ENCODE measurements around the gene NEU2. TPM values are rescaled to one million over a fixed set of nuclear protein-coding genes. Genes with fewer than 3 reads are reported as not detected.

NEU2 gene
- total and polyA plus RNA-seq, 2 of the 4 experiments (the other 2 are of a cell fraction): not detected

DNA sequence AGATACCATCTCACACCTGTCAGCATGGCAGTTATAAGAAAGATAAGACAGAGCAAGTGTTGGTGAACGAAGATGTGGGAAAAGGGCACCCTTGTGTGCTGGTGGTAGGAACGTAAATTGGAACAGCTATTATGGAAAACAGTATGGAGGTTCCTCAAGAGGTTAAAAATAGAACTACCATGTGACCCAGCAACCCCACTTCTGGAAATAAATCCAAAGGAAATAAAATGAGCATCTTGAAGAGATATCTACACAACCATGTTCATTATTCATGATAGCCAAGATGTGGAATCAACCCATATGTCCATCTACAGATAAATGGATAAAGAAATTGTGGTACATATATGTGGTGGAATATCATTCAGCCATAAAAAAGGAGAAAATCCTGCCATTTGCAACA lies 46.3 kb upstream of the NEU2 start:
- in situ Hi-C loops (cut with MboI; ENCODE audit: low sequenced_read_pairs): no loop called here
- Histone ChIP-seq H2AK9ac (replicated peaks; ENCODE audit: low read depth, low read length, poor library complexity) (no peak overlapping the region), H3K36me3 (ENCODE audit: control insufficient read depth, insufficient read depth, low read length) (no peaks in the 10 kb centered on the region), H3K27me3 (ENCODE audit: control insufficient read depth, insufficient read depth, low read length) (peaks cover 5% of the 10 kb centered on the region; the same call in 1 of the 2 replicates), H3K4ac (ENCODE audit: low read depth, low read length) (no peak overlapping the region), H3K9ac (ENCODE audit: low read depth, low read length) (no peak overlapping the region), H2BK20ac (ENCODE audit: low read depth, low read length) (no peak overlapping the region), H3K56ac (ENCODE audit: extremely low read depth, insufficient read depth, low read length) (no peak overlapping the region), H2AK5ac (ENCODE audit: low read depth, low read length) (no peak overlapping the region), H4K8ac (ENCODE audit: low read depth in 2 of 2, low read length in 2 of 2) (no peak overlapping the region), H4K5ac (ENCODE audit: low read depth, low read length) (no peak overlapping the region), H3K4me1 (ENCODE audit: control insufficient read depth, insufficient read depth, low read length) (peaks cover 4% of the 10 kb centered on the region), H3K79me1 (ENCODE audit: low read depth in 1 of 2, low read length in 2 of 2) (no peaks in the 10 kb centered on the region), H3K18ac (ENCODE audit: low read depth, low read length) (no peak overlapping the region), H4K91ac (ENCODE audit: insufficient read depth, low read depth, low read length) (no peak overlapping the region), H3K23ac (ENCODE audit: low read depth, low read length) (no peak overlapping the region), H3K14ac (replicated peaks; ENCODE audit: low read depth, low read length) (no peak overlapping the region), H3K4me2 (ENCODE audit: low read depth, low read length) (no peak overlapping the region), H2BK15ac (ENCODE audit: low read depth, low read length) (no peak overlapping the region), H3K27ac (ENCODE audit: insufficient read depth, low read length) (no peak overlapping the region), H3K4me3 (ENCODE audit: insufficient read depth, low read depth, low read length) (no peak overlapping the region), H2BK120ac (ENCODE audit: low read depth, low read length) (no peak overlapping the region), H2BK5ac (ENCODE audit: low read depth, low read length, poor library complexity, severe bottlenecking) (no peak overlapping the region), H3K9me1 (ENCODE audit: insufficient read depth, low read length) (peaks cover 6% of the 10 kb centered on the region; the same call in 1 of the 2 replicates), H4K20me1 (ENCODE audit: insufficient read depth, low read length) (no peaks in the 10 kb centered on the region), H3K9me3 (ENCODE audit: control insufficient read depth, insufficient read depth, low read length) (no peaks in the 10 kb centered on the region), H2AFZ (replicated peaks; ENCODE audit: low read length, poor library complexity) (no peak overlapping the region)
- no peak for TF ChIP-seq CEBPB (IDR thresholded peaks at IDR 0.05; ENCODE audit: low read depth, low read length)
- TF ChIP-seq POLR2A (IDR thresholded peaks at IDR 0.05; ENCODE audit: low read depth, low read length): no peak
- TF ChIP-seq NFE2L2 (IDR thresholded peaks at IDR 0.05; ENCODE audit: low read depth, low read length): no peak
- no peak for TF ChIP-seq MXI1 (IDR thresholded peaks at IDR 0.05; ENCODE audit: borderline replicate concordance, low read depth, low read length)
- no peak for TF ChIP-seq RCOR1 (IDR thresholded peaks at IDR 0.05; ENCODE audit: insufficient replicate concordance, low read length)
- TF ChIP-seq, protein P1, sequence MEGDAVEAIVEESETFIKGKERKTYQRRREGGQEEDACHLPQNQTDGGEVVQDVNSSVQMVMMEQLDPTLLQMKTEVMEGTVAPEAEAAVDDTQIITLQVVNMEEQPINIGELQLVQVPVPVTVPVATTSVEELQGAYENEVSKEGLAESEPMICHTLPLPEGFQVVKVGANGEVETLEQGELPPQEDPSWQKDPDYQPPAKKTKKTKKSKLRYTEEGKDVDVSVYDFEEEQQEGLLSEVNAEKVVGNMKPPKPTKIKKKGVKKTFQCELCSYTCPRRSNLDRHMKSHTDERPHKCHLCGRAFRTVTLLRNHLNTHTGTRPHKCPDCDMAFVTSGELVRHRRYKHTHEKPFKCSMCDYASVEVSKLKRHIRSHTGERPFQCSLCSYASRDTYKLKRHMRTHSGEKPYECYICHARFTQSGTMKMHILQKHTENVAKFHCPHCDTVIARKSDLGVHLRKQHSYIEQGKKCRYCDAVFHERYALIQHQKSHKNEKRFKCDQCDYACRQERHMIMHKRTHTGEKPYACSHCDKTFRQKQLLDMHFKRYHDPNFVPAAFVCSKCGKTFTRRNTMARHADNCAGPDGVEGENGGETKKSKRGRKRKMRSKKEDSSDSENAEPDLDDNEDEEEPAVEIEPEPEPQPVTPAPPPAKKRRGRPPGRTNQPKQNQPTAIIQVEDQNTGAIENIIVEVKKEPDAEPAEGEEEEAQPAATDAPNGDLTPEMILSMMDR (conservative IDR thresholded peaks at IDR 0.05; ENCODE audit: low read depth, low read length): no peak
- TF ChIP-seq, protein P2, sequence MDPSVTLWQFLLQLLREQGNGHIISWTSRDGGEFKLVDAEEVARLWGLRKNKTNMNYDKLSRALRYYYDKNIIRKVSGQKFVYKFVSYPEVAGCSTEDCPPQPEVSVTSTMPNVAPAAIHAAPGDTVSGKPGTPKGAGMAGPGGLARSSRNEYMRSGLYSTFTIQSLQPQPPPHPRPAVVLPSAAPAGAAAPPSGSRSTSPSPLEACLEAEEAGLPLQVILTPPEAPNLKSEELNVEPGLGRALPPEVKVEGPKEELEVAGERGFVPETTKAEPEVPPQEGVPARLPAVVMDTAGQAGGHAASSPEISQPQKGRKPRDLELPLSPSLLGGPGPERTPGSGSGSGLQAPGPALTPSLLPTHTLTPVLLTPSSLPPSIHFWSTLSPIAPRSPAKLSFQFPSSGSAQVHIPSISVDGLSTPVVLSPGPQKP (IDR thresholded peaks at IDR 0.05; ENCODE audit: borderline replicate concordance, low read depth, low read length): no peak
- TF ChIP-seq FOS (IDR thresholded peaks at IDR 0.05; ENCODE audit: low read depth, low read length): no peak
- TF ChIP-seq MAFK (IDR thresholded peaks at IDR 0.05; ENCODE audit: low read depth, low read length): no peak
- TF ChIP-seq RFX5 (IDR thresholded peaks at IDR 0.05; ENCODE audit: low read depth, low read length): no peak
- TF ChIP-seq MAZ (IDR thresholded peaks at IDR 0.05; ENCODE audit: borderline replicate concordance, low read depth, low read length): no peak
- TF ChIP-seq, protein P3, sequence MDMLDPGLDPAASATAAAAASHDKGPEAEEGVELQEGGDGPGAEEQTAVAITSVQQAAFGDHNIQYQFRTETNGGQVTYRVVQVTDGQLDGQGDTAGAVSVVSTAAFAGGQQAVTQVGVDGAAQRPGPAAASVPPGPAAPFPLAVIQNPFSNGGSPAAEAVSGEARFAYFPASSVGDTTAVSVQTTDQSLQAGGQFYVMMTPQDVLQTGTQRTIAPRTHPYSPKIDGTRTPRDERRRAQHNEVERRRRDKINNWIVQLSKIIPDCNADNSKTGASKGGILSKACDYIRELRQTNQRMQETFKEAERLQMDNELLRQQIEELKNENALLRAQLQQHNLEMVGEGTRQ (IDR thresholded peaks at IDR 0.05; ENCODE audit: low read depth, low read length): no peak
- no peak for TF ChIP-seq RAD21 (IDR thresholded peaks at IDR 0.05; ENCODE audit: low read length)
- TF ChIP-seq CHD1 (IDR thresholded peaks at IDR 0.05; ENCODE audit: low read depth, low read length): no peak
- TF ChIP-seq BHLHE40 (IDR thresholded peaks at IDR 0.05; ENCODE audit: low read depth, low read length): no peak
- TF ChIP-seq SMC3 (IDR thresholded peaks at IDR 0.05; ENCODE audit: low read depth, low read length): no peak
- dilution Hi-C loops (cut with HindIII; ENCODE audit: low sequenced_read_pairs, unreplicated experiment): no loop called here
- no peak for ATAC-seq (ENCODE audit: low read depth)
- BruUV-seq (replicated peaks): no TSS peak
- intact Hi-C loops (cut with micrococcal nuclease): loop anchor here (5.0 to 10.0 kb wide), 3 partner anchors 41 to 269 kb away; partner anchors contain the start of gene ATG16L1
- WGBS, 2 experiments (ENCODE audit: extremely low coverage in 2 of 2, insufficient read length in 1 of 2): no CpG with 5 or more reads among the region's 2 CpGs
- no peak for DNase-seq
- ChIA-PET POLR2A (ENCODE audit: unreplicated experiment) (no interaction called here), CTCF (no interaction called here)

All from IMR-90 (cell line).